GM10266 (cell line): ENCODE results near the gene BRPF3.

Experiments used
- DNase-seq: peaks from one replicate; pipeline ENCODE4 v3.0.0; 2012; ENCODE audit errors: extremely low spot score
- CTCF ChIP-seq: IDR thresholded peaks from 2 replicates; pipeline ENCODE4 v1.5.1; 2012; ENCODE audit warnings: mild to moderate bottlenecking, low read depth; ENCODE audit not compliant: control insufficient read depth, insufficient read depth; ENCODE audit errors: missing control alignments

BRPF3 gene

GRCh38 chr6:36169023-36170007 is 27.2 kb upstream of the BRPF3 start:
- DNase-seq = peak; percentile 21
- no peak for TF ChIP-seq CTCF

- no peak for TF ChIP-seq CTCF
- DNase-seq = no peak
Observed at GRCh38 chr6:36170704-36171103, 25.8 kb upstream of the BRPF3 start.

- TF ChIP-seq CTCF = no peak
- peak; percentile 25 for DNase-seq
Observed at GRCh38 chr6:36171573-36171972, 25.0 kb upstream of the BRPF3 start.

GRCh38 chr6:36177166-36177565 is 19.4 kb upstream of the BRPF3 start:
- TF ChIP-seq CTCF = no peak
- no peak for DNase-seq

- no peak for DNase-seq
Observed at GRCh38 chr6:36178544-36178943, 18.0 kb upstream of the BRPF3 start.

GRCh38 chr6:36180126-36180525 is 16.4 kb upstream of the BRPF3 start:
- no peak for DNase-seq
- no peak for TF ChIP-seq CTCF

More at GRCh38 chr6:36178544-36178943, 18.0 kb upstream of the BRPF3 start:
- TF ChIP-seq CTCF = no peak

GRCh38 chr6:36184311-36184710 is 12.2 kb upstream of the BRPF3 start:
- no peak for TF ChIP-seq CTCF
- DNase-seq = no peak
